HEK293 (cell line): ENCODE results near the gene CLN6.

ENCODE experiments used
- CTCF ChIP-seq: fragments of 450-650 bp; formaldehyde crosslinking; IDR thresholded peaks from 2 replicates; pipeline ENCODE4 v1.5.1; 2016; ENCODE audit warnings: missing biosample characterization, missing genetic modification characterization
- PATZ1 ChIP-seq: fragments of 450-650 bp; formaldehyde crosslinking; IDR thresholded peaks from 2 replicates; pipeline ENCODE4 v1.5.1; 2016; ENCODE audit warnings: missing biosample characterization, missing genetic modification characterization
- YY1 ChIP-seq: fragments of 450-650 bp; formaldehyde crosslinking; IDR thresholded peaks from 2 replicates; pipeline ENCODE4 v1.5.1; 2018; ENCODE audit warnings: missing biosample characterization, missing genetic modification characterization
- ZBTB26 ChIP-seq: fragments of 450-650 bp; formaldehyde crosslinking; optimal IDR thresholded peaks from 2 replicates; pipeline ENCODE3; 2016; ENCODE audit warnings: missing biosample characterization, mild to moderate bottlenecking, missing genetic modification characterization
- ZBTB49 ChIP-seq: fragments of 450-650 bp; formaldehyde crosslinking; IDR thresholded peaks from 2 replicates; pipeline ENCODE4 v1.5.1; 2016; ENCODE audit warnings: missing biosample characterization, missing genetic modification characterization, low read depth
- ZFP69B ChIP-seq: fragments of 450-650 bp; formaldehyde crosslinking; IDR thresholded peaks from 2 replicates; pipeline ENCODE4 v1.5.1; 2016; ENCODE audit warnings: missing biosample characterization, missing genetic modification characterization
- ZIC2 ChIP-seq: fragments of 450-650 bp; formaldehyde crosslinking; IDR thresholded peaks from 2 replicates; pipeline ENCODE4 v1.5.1; 2016; ENCODE audit warnings: missing biosample characterization, missing genetic modification characterization
- ZNF366 ChIP-seq: fragments of 450-650 bp; formaldehyde crosslinking; conservative IDR thresholded peaks from 2 replicates; pipeline ENCODE4 v1.5.1; 2016; ENCODE audit warnings: missing biosample characterization, missing genetic modification characterization
- ZNF654 ChIP-seq: fragments of 450-650 bp; formaldehyde crosslinking; IDR thresholded peaks from 2 replicates; pipeline ENCODE4 v1.5.1; 2016; ENCODE audit warnings: low read depth, missing biosample characterization, missing genetic modification characterization
- ZNF768 ChIP-seq: fragments of 450-650 bp; formaldehyde crosslinking; IDR thresholded peaks from 2 replicates; pipeline ENCODE4 v1.5.1; 2018; ENCODE audit warnings: missing biosample characterization, mild to moderate bottlenecking, missing genetic modification characterization
- ZSCAN4 ChIP-seq: fragments of 450-650 bp; formaldehyde crosslinking; IDR thresholded peaks from 2 replicates; pipeline ENCODE4 v1.5.1; 2017; ENCODE audit warnings: missing biosample characterization, missing genetic modification characterization

- TF ChIP-seq PATZ1 (tag by site-specific recombination), result no peak
- TF ChIP-seq CTCF (tag by site-specific recombination), result no peak
- no peak for TF ChIP-seq ZFP69B (tag by site-specific recombination)
- no peak for TF ChIP-seq ZIC2
- no peak for TF ChIP-seq ZBTB26 (tag by site-specific recombination)
- TF ChIP-seq ZBTB49, result no peak
- no peak for TF ChIP-seq YY1
- TF ChIP-seq ZNF366, result no peak
- no peak for TF ChIP-seq ZSCAN4 (tag by site-specific recombination)
- no peak for TF ChIP-seq ZNF654
- no peak for TF ChIP-seq ZNF768 (tag by site-specific recombination)
Measured at GRCh38 chr15:68272721-68273271, 43.3 kb upstream of the CLN6 start.
